Colonic mucosa (tissue), 4 donors: ENCODE data around the gene AFF3. TPM values are rescaled to one million over a fixed set of nuclear protein-coding genes. Genes with fewer than 3 reads are reported as not detected.

Source experiments
- DNase-seq: peaks from one replicate; pipeline ENCODE4 v3.0.0-alpha.2; 2020
- H3K27ac ChIP-seq: fragments of 200-600 bp; one replicate; pipeline ENCODE4 v1.8.0; 2021
- H3K27me3 ChIP-seq: fragments of 200-600 bp; one replicate; pipeline ENCODE4 v1.8.0; 2021
- H3K36me3 ChIP-seq: fragments of 200-600 bp; one replicate; pipeline ENCODE4 v1.8.0; 2021
- H3K4me1 ChIP-seq: fragments of 200-600 bp; one replicate; pipeline ENCODE4 v1.8.0; 2021; ENCODE audit warnings: mild to moderate bottlenecking
- H3K4me3 ChIP-seq: fragments of 200-600 bp; one replicate; pipeline ENCODE4 v1.8.0; 2021
- H3K9ac ChIP-seq, 2 donors: one replicate each; pipeline ENCODE4 v1.7.0; 2013; ENCODE audit warnings: control low read depth in 2 of 2, low read depth in 2 of 2, low read length in 2 of 2
- H3K9me3 ChIP-seq: fragments of 200-600 bp; one replicate; pipeline ENCODE4 v1.8.0; 2021
- intact Hi-C: fragments of 100-400 bp; cut with DNase I; formaldehyde crosslinking; loops from one replicate; pipeline ENCODE4 v1.14.1; 2022
- total RNA-seq, 2 donors: library from RNA; stranded (reverse); fragmentation: NEBNext Ultra II Directional in 1 of 2; extraction: Animal tissue kit (Norgen Biotek cat#: 25700) in 1 of 2; gene quantifications; one replicate each; pipeline ENCODE4 v1.2.1, GENCODE V29; 2021
- TF ChIP-seq, protein P1 (sequence below): fragments of 200-600 bp; IDR thresholded peaks from one replicate; pipeline ENCODE4 v1.8.0; 2022; ENCODE audit warnings: antibody characterized with exemption, mild to moderate bottlenecking
- donor health status: healthy.
- donor health status: DM: no; HTN: no; CAD: no.
- donor health status: DM: no; HTN: no; CAD: no.

Gene AFF3
- total RNA-seq, 2 donors from 2014 or later: 0.86 to 2.6 TPM

GRCh38 chr2:99822474-99823207, 319.7 kb downstream of the AFF3 start:
- no peaks in the 10 kb centered on the region for H3K36me3 ChIP-seq
- no peak overlapping the region for H3K4me3 ChIP-seq
- H3K9ac ChIP-seq: no peak overlapping the region
- intact Hi-C loops: no loop called here
- no peak overlapping the region for H3K27ac ChIP-seq
- no peaks in the 10 kb centered on the region for H3K9me3 ChIP-seq
- no peaks in the 10 kb centered on the region for H3K4me1 ChIP-seq
- DNase-seq: no peak
- H3K27me3 ChIP-seq: no peaks in the 10 kb centered on the region
- TF ChIP-seq, protein P1, sequence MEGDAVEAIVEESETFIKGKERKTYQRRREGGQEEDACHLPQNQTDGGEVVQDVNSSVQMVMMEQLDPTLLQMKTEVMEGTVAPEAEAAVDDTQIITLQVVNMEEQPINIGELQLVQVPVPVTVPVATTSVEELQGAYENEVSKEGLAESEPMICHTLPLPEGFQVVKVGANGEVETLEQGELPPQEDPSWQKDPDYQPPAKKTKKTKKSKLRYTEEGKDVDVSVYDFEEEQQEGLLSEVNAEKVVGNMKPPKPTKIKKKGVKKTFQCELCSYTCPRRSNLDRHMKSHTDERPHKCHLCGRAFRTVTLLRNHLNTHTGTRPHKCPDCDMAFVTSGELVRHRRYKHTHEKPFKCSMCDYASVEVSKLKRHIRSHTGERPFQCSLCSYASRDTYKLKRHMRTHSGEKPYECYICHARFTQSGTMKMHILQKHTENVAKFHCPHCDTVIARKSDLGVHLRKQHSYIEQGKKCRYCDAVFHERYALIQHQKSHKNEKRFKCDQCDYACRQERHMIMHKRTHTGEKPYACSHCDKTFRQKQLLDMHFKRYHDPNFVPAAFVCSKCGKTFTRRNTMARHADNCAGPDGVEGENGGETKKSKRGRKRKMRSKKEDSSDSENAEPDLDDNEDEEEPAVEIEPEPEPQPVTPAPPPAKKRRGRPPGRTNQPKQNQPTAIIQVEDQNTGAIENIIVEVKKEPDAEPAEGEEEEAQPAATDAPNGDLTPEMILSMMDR: no peak

GRCh38 chr2:99821984-99822383, 320.4 kb downstream of the AFF3 start:
- Histone ChIP-seq H3K27me3 (no peaks in the 10 kb centered on the region), H3K36me3 (no peaks in the 10 kb centered on the region), H3K9ac (no peak overlapping the region), H3K4me1 (no peaks in the 10 kb centered on the region), H3K27ac (no peak overlapping the region), H3K9me3 (no peaks in the 10 kb centered on the region), H3K4me3 (no peak overlapping the region)
- TF ChIP-seq, protein P1: no peak
- intact Hi-C loops: no loop called here
- DNase-seq: no peak

- Histone ChIP-seq H3K9me3 (no peaks in the 10 kb centered on the region), H3K27me3 (no peaks in the 10 kb centered on the region), H3K9ac (no peak overlapping the region), H3K27ac (no peak overlapping the region), H3K4me3 (no peak overlapping the region), H3K36me3 (no peaks in the 10 kb centered on the region), H3K4me1 (no peaks in the 10 kb centered on the region)
- TF ChIP-seq, protein P1: no peak
- intact Hi-C loops: no loop called here
- DNase-seq: no peak
Observed at GRCh38 chr2:99821572-99821971, 320.8 kb downstream of the AFF3 start.

- intact Hi-C loops: no loop called here
- Histone ChIP-seq H3K27ac (no peak overlapping the region), H3K4me3 (no peak overlapping the region), H3K4me1 (no peaks in the 10 kb centered on the region), H3K36me3 (no peaks in the 10 kb centered on the region), H3K9me3 (no peaks in the 10 kb centered on the region), H3K9ac (no peak overlapping the region), H3K27me3 (no peaks in the 10 kb centered on the region)
- DNase-seq: no peak
- TF ChIP-seq, protein P1: no peak
Observed at GRCh38 chr2:99821039-99821438, 321.4 kb downstream of the AFF3 start.

DNA sequence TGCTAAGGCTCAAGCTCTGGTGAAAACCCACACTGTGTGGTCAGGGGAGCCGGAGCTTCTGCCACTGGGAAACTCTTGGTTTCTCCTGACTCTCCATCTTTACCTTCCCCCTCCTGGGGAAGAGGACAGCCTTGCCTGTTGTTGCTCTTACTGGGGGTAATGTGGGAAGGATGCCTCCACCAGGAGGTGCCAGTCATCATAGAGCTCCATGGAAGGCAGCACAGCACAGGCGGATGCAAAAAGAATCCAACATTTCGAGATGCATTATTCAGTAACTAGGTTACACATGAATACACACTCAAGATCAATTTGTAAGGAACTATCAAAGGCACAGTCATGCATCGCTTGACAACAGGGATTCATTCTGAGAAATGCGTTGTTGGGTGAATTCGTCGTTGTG, 322.6 kb downstream of the AFF3 start:
- Histone ChIP-seq H3K27me3 (no peaks in the 10 kb centered on the region), H3K9me3 (no peaks in the 10 kb centered on the region), H3K36me3 (no peaks in the 10 kb centered on the region), H3K4me3 (no peak overlapping the region), H3K27ac (no peak overlapping the region), H3K9ac (no peak overlapping the region), H3K4me1 (no peaks in the 10 kb centered on the region)
- TF ChIP-seq, protein P1: no peak
- intact Hi-C loops: loop anchor here (10.0 kb wide), 1 partner anchor 425 kb away; no protein-coding TSS in a partner anchor
- DNase-seq: no peak
